NCI-H526 treated with DMSO at 0.1 percent for 48 hours (cell line): ENCODE measurements around the gene ADPRS.

ENCODE experiments used
- DNase-seq: peaks from one replicate; lab custom pipeline; 2025; lab: John Stamatoyannopoulos, UW

ADPRS gene, protein sequence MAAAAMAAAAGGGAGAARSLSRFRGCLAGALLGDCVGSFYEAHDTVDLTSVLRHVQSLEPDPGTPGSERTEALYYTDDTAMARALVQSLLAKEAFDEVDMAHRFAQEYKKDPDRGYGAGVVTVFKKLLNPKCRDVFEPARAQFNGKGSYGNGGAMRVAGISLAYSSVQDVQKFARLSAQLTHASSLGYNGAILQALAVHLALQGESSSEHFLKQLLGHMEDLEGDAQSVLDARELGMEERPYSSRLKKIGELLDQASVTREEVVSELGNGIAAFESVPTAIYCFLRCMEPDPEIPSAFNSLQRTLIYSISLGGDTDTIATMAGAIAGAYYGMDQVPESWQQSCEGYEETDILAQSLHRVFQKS

DNA sequence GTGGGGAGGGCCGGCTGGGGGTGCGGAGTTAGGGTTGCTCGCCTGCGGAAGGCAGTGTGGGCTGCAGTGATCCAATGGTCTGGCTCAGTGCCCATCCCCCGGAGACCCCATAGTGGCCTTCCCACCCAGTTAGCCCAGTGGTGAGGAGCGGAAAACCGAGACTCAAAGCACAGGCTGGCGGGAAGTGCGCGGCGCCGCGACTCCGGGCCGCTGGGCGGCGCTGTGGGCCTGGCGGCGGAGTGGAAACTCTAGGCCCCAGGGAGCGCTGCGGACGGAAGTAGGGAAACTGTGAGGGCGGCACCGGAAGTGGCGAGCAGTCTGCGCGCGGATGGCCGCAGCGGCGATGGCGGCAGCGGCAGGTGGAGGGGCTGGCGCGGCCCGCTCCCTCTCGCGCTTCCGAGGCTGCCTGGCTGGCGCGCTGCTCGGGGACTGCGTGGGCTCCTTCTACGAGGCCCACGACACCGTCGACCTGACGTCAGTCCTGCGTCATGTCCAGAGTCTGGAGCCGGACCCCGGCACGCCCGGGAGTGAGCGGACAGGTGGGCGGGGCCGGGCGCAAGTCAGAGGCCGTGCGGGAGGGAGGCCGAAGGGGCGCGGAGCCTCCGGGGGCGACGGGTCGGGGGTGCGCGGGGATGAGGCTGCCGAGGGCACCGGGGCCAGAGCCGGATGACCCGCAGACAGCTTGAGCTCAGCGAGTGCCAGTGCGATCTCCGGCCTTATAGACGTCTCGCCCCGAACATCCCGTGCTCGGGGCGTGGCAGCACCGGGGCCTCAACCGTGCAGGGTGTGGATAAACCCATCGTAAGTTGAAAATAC lies at the start of gene ADPRS:
Gene ADPRS (plus strand): TSS at position 316 of the 816 bp plus-strand sequence. CDS start 13 bp downstream, at position 329.
- peak; percentile 91 for DNase-seq

DNA sequence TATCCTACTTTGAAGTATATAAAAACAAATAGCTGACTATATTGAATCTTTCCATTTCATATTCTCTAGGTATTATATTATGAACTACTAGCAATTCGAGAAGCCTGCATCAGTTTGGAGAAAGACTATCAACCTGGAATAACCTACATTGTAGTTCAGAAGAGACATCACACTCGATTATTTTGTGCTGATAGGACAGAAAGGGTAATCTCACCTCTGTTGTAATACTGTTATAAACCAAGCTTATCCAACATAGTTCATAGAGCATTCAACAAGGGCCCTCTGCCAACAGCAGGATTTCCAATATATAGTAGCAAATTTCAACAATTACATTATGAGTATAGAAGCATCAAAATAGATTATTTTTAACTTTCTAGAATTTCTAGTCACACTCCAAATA lies 48.5 kb upstream of the ADPRS start:
- DNase-seq: no peak

DNA sequence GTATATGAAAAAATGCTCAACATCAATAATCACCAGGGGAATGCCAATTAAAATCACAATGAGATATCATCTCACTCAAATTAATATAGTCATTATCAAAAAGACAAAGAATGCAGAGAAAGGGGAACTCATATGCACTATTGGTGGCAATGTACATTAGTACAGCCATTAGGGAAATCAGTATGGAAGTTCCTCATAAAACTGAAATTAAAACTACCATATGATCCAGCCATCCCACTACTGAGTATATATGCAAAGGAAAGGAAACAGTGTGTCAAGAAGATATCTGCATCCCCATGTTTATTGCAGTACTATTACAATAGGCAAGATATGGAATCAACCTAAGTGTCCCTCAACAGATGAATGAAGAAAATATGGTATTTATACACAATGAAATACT lies 36.9 kb upstream of the ADPRS start:
- DNase-seq: no peak

DNA sequence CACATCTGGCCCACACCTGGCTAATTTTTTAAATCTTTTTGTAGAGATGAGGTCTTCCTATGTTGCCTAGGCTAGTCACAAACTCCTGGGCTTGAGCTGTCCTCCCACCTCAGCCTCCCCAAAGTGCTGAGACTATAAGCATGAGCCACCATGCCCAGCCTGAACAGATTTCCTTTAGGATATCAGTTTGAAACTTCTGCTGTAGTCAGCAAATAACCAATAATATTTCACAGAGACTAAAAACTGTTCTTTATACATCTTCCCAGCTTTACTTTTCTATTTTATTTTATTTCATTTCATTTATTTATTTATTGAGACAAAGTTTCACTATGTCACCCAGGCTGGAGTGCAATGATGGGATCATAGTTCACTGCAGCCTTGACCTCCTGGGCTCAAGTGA lies 34.7 kb upstream of the ADPRS start:
- no peak for DNase-seq

DNA sequence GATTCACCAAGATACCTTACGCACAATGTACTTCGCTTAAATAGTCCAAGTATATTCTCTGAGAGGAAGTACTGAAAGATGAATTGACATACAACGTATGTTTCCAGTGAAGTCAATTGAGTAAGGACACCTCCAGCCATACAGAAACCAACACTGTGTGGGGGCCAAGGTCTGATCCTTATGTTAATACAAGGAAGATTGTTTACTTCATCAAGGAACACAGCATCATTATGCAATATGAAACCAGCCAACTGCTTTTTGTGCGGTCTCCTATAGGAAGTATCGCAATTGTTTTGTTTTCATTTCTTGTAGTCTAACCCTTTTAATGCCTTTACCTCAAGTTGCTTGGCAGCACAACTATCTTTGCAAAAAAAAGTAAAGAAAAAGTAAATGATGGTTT lies 33.0 kb upstream of the ADPRS start:
- DNase-seq: no peak

DNA sequence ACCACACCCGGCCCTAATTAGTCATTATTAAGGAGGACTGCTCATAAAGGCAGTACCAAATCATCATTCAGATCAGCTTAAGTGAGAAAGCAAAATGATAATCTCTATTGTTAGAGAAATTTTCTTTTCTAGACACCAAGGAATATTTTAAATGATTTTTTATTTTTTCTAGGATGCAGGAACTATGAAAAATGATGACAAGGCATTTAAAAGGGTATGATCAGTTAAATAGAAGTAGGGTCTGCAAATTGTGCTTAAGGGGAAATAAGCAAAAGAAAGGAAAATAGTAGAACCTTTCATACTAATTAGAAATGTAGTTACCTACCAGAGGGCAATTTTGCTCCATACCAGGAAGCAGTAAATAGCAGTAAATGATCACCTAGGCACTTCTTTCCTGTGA lies 26.4 kb upstream of the ADPRS start:
- no peak for DNase-seq

DNA sequence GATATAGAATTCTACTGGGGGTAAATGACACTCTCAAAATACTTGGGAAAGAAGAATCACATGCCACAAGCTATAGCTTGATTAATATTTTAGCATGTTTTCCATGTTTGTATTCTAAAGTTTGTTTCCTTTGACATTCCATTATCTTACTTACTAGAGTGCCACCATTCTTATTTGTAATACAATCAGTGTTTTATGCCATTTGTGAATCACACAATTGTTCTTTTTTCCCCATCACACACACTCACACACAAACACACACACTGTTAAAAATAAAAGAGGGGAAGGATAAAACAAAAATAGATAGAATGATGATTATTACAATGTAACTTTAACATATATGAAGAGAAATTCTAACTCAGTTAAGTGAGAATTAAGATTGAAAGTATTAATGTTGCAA lies 20.8 kb upstream of the ADPRS start:
- no peak for DNase-seq

DNA sequence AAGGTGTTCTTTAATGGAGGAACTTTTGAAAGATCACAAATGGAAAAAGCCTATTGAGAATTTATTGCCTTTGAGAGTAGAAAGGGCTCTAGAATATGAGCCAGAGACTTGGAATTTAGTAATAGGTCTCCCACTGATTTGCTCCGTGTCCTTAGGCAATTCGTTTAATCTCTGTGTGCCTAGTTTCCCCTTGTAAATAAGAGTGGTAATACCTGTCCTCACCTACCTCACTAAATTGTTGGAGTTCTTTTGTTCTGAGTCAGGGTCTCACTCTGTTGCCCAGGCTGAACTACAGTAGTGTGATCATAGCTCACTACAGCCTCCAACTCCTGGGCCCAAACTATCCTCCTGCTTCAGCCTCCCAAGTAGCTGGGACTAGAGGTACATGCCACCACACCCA lies 19.8 kb upstream of the ADPRS start:
- no peak for DNase-seq

DNA sequence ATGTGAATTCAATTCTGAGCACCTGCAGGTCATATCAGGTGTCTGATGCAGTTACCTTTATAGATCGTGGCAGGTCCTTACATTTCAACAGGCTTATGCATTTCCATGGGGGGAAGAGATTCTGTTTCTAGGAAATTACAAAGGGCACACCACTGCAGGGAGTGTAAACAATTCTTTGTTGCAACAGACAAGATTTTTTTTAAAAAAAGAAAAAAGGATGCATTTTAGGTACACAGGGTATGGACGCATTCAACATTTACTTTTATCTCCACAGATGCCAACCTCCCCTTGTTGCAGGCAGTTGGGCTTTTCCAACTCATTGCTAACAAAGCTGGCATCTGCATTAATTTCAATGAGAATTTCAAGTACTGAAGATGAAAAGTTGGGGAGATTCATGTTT lies 18.3 kb upstream of the ADPRS start:
- DNase-seq: peak; percentile 43

DNA sequence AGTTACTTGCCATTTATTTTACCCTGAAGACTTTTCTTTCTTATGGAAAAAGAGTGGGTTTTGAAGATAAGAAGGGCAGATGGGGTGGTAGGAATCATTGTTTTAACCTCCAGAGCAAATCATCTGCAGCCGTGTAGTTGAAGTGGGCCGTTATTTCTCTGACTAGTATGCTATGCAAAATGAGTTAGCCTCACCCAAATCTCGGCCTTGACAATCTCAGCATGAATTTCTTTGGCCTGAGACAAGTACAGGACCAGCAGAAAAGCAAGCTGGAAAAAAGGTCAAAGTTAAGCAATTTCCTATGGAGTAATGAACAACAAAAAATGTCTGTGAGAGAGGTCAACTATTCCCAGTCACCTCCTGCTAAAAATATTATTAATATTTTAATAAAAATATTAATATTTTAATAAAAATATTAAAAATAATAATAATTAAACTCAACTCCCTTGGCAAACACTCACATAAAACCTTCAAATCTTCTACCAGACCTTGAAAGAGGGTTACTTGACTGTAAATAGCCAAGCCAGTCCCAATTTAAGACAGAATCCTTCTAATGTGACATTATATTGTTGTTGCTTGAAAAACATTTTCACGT lies 11.6 kb upstream of the ADPRS start:
- DNase-seq: no peak

DNA sequence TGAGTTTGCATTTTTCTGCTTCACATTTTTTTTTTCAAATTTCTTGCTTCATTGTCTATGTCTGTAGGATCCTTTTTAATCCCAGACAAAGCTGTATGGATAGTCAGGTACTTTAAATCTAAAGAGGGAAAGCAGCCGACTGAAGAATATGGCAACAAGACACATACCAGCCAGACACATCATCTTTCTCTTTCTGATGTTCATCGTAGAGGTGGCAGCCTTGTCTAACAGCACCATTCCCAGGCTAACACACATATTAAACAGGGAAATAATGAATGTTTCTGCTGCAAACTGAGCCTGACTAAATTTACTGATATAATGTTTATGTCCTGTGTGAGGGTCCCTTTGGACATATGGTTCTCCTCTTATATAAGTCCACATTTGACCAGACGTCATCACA lies 8.5 kb upstream of the ADPRS start:
- no peak for DNase-seq

DNA sequence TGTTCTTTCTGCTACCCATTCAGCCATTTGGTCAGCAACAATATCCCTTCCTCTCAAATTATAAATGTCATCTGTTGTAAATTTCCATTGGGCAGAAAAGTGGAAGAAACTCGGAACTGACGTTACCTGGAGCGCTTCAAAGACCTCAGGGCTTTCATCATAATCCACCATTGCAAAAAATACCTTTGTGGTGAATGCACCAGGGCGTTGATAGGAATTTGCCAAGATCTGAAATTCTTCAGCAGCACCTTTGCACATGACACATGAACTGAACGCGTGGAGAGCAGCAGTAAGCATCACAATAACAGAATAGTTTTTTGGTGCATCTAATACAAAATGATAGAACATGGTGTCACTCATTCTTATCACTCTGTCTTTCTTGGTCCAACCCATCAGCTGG lies 7.9 kb upstream of the ADPRS start:
- no peak for DNase-seq

DNA sequence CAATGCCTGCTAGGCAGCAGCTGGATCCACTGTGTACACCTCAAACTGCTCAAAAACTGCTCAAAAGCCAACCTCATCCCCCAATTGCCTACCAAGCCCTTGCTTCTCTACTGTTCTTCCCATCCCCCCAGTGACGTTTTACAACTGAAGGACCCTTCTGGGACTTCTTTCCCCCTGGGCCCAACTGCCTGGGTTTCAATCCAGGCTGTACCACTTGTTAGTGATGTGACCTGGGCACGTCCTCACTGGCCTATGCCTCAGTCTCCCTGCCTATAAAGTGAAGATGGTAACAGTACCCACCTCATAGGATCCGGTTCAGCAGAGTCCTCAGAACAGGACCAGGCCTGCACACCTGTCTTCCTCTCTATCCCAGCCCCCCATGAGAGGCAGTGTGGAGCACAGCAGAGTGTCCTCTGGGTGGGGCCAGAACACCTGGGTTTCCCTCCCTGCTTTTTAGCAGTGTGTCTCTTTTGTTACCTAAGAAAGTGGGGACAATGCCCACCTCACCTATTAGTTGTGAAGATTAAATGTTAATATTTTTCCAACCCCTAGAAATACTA lies 6.7 kb upstream of the ADPRS start:
- DNase-seq: no peak

DNA sequence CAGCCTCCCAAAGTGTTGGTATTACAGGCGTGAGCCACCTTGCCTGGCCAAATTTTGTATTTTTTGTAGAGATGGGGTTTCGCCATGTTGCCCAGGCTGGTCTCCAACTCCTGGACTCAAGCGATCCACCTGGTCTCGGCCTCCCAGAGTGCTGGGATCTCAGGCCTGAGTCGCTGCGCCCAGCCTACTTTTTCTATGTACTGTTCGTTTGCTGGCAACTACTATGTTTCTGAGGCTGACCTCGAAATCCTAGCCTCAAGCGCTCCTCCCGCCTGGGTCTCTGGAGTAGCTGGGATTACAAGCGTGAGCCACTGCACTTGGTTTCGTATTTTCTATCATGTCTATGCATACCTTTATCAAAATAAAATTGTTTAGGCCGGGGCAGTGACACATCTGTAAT lies 5.5 kb upstream of the ADPRS start:
- no peak for DNase-seq

DNA sequence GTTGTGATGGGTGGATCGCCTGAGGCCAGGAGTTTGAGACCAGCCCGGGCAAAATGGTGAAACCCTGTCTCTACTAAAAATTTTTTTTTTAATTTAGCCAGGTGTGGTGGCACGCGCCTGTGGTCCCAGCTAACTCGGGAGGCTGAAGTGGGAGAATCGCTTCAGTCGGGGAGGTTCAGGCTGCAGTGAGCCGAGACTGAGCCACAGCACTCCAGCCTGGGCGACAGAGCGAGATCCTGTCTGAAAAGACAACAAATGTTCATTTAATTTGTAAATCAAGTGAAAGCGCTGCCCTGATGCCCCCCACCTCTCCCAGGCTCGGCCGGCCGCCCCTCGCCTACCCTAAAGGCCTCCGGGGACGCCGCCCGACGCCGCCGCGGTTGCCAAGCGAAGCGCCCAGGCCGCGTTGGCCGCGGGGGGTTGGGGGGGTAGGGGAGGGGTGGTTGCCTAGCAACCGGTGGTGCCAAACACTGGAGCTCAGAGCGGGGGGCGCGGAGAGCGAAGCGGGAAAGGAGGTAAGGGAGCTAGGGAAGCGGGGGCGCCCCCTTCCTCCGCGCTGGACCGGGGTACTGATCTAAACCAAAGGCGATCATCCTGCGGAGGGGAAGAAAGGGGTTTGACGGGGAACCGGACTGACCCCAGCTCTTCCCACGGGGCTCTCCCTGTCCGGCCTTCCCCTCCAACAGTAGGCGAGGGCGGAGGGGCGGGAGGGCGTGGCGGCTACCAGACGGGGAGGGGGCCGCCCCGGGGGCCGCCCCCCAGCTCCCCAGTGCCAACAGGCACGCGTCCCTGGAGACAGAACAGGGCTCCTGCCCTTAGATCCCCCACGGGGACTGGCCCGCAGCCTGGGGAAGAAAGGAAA lies 4.8 kb upstream of the ADPRS start, which contains the start of gene TEKT2:
Gene TEKT2 (plus strand): TSS at position 460 of the 862 bp plus-strand sequence. CDS start 828 bp downstream, outside the sequence.
- peak; percentile 79 for DNase-seq

DNA sequence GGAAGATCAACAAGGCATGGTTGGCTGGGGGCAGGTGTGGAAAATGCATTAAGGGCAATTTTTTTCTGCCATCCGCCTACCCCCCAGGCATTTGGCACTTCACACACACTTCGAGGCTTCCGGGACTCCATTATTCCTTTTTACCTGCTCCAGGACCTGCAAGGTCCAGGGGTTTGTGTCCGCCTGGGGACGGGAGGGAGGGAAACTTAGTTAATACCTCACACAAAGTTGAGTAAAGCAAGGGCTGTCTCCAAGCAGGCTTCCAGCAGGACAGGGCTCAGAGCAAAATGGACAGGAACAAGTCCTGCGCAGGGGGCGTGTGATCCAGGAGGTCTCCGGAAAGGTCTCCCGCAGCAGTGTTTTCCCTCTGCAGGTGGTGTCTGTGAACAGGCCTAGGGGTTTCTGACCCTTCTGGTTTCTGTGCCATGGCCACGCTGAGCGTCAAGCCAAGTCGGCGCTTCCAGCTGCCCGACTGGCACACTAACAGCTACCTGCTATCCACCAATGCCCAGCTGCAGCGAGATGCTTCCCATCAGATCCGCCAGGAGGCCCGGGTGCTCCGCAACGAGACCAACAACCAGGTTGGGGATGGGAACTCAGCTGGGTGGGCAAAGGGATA lies 4.1 kb upstream of the ADPRS start:
- no peak for DNase-seq

DNA sequence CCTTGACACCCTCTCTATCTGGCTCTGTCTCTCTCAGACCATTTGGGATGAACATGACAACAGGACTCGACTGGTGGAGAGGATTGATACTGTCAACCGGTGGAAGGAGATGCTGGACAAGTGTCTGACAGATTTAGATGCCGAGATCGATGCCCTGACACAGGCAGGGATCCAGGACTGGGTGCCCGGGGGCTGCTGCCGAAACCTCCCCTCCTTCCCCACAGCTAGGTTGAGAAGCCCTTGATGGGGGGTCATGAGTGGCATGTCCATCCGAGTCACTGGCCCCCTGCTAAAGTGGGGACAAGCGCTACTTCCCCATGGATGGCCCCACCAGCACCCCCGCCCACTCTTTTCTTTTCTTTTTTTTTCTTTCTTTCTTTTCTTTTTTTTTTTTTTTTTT lies 3.6 kb upstream of the ADPRS start:
- DNase-seq: no peak

DNA sequence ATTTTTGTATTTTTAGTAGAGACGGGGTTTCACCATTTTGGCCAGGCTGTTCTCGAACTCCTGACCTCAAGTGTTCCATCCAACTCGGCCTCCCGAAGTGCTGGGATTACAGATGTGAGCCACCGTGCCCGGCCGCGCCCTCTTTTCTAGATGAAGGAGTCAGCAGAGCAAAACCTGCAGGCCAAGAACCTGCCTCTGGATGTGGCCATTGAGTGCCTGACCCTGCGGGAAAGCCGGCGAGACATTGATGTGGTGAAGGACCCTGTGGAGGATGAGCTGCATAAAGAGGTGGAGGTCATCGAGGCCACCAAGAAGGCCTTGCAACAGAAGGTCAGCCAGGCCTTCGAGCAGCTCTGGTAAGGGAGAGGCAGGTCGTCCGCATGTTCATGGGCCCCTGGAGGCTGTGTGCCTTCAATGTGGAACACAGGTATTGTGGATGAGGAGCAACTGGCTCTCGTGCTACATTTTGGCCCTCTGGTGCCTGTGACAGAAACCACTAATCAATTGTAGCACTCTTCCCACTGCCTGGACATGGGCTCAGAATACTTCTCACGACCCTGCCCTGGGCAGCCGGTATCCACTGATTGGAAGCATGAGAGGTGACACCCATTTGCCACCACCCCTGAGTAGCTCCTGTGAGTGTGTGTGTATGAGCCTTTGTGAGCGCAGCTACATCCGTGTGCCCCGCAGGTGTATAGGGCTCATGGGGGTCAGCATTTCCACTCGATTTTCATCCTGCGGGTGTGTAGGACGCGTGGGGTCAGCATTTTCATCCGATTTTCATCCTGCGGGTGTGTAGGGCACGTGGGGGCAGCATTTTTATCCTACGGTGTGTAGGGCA lies 2.8 kb upstream of the ADPRS start:
- DNase-seq: no peak

DNA sequence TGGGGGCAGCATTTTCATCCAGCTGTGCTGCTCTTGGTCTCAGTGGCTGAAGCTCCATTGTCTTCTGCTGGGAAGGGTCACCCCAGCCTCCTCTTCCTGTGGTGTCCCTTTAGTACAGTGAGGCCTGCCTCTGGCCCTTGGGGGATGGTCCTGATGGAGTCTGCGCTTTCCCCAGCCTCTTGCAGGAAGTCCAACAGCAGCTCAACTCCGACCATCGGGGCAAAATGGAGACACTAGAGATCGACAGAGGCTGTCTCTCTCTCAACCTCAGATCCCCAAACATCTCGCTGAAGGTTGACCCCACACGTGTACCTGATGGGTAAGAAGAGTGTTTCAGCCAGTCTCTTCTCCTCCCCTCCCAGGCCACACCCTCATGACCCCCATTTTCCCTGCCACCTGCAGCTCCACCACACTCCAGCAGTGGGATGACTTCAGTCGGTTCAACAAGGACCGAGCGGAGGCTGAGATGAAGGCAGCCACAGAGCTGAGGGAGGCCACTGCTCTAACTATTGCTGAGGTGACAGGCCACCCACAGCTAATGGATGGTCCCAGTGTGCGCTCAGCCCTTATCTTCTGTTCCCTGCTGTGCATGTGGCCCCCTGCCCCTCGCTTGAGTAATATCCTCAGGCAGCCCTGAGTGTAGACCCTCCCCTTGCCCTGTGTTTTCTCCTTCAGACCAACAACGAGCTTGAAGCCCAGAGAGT lies 2.0 kb upstream of the ADPRS start:
- no peak for DNase-seq
